NOMO-1 (cell line): ENCODE measurements around the gene STPG4.
"Not testable (repeated sequence)": the region's sequence is repeated elsewhere in the genome, so short reads cannot be mapped to it uniquely, and the experiment has no call there.

Experiments
- DNase-seq, 2 experiments: peaks; one replicate each; lab custom pipeline; 2025; ENCODE audit not compliant: unreplicated experiment in 2 of 2; lab: John Stamatoyannopoulos, UW

STPG4 gene

GRCh38 chr2:47155091-47155876 is at the start of gene STPG4:
STPG4 (minus strand) TSS chr2:47155308; CDS start chr2:47155251, 57 bp downstream.
- DNase-seq, result no peak

- DNase-seq, result no peak
These were observed 49.6 kb upstream of the STPG4 start for GRCh38 chr2:47204691-47205090.

- no peak for DNase-seq
These were observed 48.9 kb upstream of the STPG4 start for GRCh38 chr2:47203995-47204394.

GRCh38 chr2:47201224-47201623 is 46.1 kb upstream of the STPG4 start:
- no peak for DNase-seq

- no peak for DNase-seq
These were observed 43.9 kb upstream of the STPG4 start for GRCh38 chr2:47198985-47199451.

- DNase-seq, result no peak
These were observed 41.4 kb upstream of the STPG4 start for GRCh38 chr2:47196499-47196898.

GRCh38 chr2:47196046-47196445 is 40.9 kb upstream of the STPG4 start:
- no peak for DNase-seq

- DNase-seq, result no peak
These were observed 40.0 kb upstream of the STPG4 start for GRCh38 chr2:47195148-47195547.

- DNase-seq, result no peak
These were observed 39.3 kb upstream of the STPG4 start for GRCh38 chr2:47194410-47194809.

GRCh38 chr2:47193607-47194006 is 38.5 kb upstream of the STPG4 start:
- no peak for DNase-seq

- DNase-seq, result no peak
These were observed 35.2 kb upstream of the STPG4 start for GRCh38 chr2:47190188-47190881.

GRCh38 chr2:47189635-47190034 is 34.5 kb upstream of the STPG4 start:
- no peak for DNase-seq

GRCh38 chr2:47187069-47187468 is 32.0 kb upstream of the STPG4 start:
- DNase-seq, result no peak

- DNase-seq, result no peak
These were observed 31.2 kb upstream of the STPG4 start for GRCh38 chr2:47186351-47186750.

GRCh38 chr2:47185098-47185497 is 30.0 kb upstream of the STPG4 start:
- not testable (repeated sequence) for DNase-seq

GRCh38 chr2:47181176-47181575 is 26.1 kb upstream of the STPG4 start:
- DNase-seq, result no peak

GRCh38 chr2:47180531-47180930 is 25.4 kb upstream of the STPG4 start:
- no peak for DNase-seq

- DNase-seq, result peak; percentile 18 to 52
These were observed 24.3 kb upstream of the STPG4 start for GRCh38 chr2:47179388-47179787.

- no peak for DNase-seq
These were observed 23.2 kb upstream of the STPG4 start for GRCh38 chr2:47178341-47178740.

- peak; percentile 33 to 78 for DNase-seq
These were observed 22.0 kb upstream of the STPG4 start for GRCh38 chr2:47177043-47177565.

GRCh38 chr2:47174733-47175361 is 19.7 kb upstream of the STPG4 start:
- peak; percentile 1 to 14 for DNase-seq
